Epithelial cell of esophagus (primary cell): ENCODE results near the gene LCT.

Experiments used
- DNase-seq: peaks from one replicate; pipeline ENCODE4 v3.0.0; 2010; ENCODE audit warnings: low read depth
- H3K4me3 ChIP-seq: 2 replicates; pipeline ENCODE4 v1.5.1; 2011; ENCODE audit warnings: mild to moderate bottlenecking, low read length, control low read depth
- CTCF ChIP-seq: IDR thresholded peaks from 2 replicates; pipeline ENCODE4 v1.5.1; 2011; ENCODE audit warnings: low read depth, mild to moderate bottlenecking, low read length, control low read depth, inconsistent platforms; ENCODE audit not compliant: insufficient read depth; ENCODE audit errors: missing control alignments

Gene LCT

DNA sequence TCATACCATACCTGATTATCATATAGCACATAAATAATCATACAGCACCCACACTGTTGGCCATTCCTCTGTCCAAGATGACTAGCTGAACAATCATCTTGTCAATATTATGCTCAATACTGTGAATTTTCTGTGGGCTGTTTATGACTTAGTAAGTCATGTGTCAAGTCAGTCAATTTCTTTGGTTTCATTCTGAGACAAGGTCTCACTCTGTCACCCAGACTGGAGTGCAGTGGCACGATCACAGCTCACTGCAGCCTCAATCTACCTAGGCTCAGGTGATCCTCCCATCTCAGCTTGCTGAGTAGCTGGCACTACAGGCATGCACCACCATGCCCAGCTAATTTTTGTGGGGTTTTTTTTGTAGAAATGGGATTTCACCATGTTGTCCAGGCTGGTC, 33.6 kb upstream of the LCT start:
- no peak for DNase-seq
- TF ChIP-seq CTCF = no peak
- H3K4me3 ChIP-seq = no peak overlapping the region

- no peak overlapping the region for H3K4me3 ChIP-seq
- DNase-seq = no peak
- no peak for TF ChIP-seq CTCF
These were observed 26.2 kb upstream of the LCT start for GRCh38 chr2:135863233-135863632.

DNA sequence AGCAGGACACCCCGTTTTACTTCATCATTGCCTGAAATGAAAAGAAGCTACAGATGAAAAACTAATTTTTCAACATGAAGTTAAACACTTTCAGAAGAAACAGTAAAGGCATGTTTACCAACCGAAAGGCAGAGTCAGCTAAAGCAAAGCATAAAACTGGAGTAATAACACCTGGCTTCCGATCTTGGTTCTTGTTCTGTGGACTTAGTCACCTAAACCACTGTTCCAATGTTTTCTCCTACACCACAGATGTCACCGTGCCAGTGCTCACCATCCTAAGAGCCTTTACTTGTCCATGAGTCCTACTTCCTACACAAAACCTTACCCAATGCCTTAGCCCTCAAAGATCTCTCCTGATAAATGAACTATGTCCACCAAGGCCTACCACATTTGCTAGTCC, 25.7 kb upstream of the LCT start:
- no peak for TF ChIP-seq CTCF
- no peak for DNase-seq
- H3K4me3 ChIP-seq = no peak overlapping the region

DNA sequence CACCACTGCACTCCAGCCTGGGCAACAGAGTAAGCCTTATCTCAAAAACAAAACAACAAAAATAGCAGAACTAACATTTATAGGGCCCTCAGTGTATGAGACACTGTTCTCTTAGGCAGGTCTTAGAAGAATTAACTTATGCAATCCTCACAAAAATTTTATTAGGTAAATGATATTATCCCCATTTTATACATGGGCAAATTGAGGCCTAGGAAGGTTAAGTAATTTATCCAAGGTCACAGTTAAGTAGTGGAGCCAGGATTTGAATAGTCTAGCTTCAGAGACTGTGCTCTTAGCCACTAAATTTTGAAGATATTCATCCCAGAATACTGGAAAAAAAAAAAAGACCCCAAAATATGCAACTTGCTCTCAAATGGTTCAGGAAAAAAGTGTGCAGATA, 16.4 kb upstream of the LCT start:
- no peak for DNase-seq
- H3K4me3 ChIP-seq = no peak overlapping the region
- no peak for TF ChIP-seq CTCF

- DNase-seq = no peak
- TF ChIP-seq CTCF = no peak
These were observed 14.9 kb upstream of the LCT start for GRCh38 chr2:135851858-135852257.

DNA sequence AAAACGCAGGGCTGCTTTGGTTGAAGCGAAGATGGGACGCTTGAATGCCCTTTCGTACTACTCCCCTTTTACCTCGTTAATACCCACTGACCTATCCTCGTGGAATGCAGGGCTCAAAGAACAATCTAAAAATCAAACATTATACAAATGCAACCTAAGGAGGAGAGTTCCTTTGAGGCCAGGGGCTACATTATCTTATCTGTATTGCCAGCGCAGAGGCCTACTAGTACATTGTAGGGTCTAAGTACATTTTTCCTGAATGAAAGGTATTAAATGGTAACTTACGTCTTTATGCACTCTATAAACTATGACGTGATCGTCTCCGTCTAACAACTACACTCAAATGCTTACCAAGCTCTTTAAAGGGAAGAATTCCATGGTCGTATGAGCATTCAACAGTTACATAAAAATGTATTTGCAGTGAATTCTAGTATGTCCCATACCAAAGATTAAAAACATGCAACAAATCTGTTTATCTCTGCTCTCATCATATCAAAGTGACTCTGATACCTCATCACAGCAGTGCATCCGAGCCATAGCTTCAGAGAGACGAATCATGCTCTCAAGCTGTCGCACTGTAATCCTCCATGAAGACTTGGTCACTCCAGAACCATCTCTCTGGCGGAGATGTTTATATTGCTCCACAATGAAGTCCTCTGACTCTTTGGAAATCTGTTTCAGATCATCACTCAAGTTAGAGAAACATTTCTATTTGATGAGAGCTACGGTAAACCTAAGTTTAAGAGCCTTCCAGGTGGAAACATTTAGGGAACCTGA, 14.1 kb upstream of the LCT start:
- no peak for TF ChIP-seq CTCF
- no peak for DNase-seq
- no peak overlapping the region for H3K4me3 ChIP-seq

More at GRCh38 chr2:135851858-135852257, 14.9 kb upstream of the LCT start:
- H3K4me3 ChIP-seq = no peak overlapping the region

- no peak overlapping the region for H3K4me3 ChIP-seq
- no peak for TF ChIP-seq CTCF
- no peak for DNase-seq
These were observed 12.1 kb upstream of the LCT start for GRCh38 chr2:135849087-135849486.
